ENCODE data around the gene STUM. TPM values are rescaled to one million over a fixed set of nuclear protein-coding genes. Genes with fewer than 3 reads are reported as not detected.
"Not testable (repeated sequence)": the region's sequence is repeated elsewhere in the genome, so short reads cannot be mapped to it uniquely, and the experiment has no call there.

STUM gene
- total RNA-seq, 1 donor from 2014 or later: 3.0 TPM

DNA sequence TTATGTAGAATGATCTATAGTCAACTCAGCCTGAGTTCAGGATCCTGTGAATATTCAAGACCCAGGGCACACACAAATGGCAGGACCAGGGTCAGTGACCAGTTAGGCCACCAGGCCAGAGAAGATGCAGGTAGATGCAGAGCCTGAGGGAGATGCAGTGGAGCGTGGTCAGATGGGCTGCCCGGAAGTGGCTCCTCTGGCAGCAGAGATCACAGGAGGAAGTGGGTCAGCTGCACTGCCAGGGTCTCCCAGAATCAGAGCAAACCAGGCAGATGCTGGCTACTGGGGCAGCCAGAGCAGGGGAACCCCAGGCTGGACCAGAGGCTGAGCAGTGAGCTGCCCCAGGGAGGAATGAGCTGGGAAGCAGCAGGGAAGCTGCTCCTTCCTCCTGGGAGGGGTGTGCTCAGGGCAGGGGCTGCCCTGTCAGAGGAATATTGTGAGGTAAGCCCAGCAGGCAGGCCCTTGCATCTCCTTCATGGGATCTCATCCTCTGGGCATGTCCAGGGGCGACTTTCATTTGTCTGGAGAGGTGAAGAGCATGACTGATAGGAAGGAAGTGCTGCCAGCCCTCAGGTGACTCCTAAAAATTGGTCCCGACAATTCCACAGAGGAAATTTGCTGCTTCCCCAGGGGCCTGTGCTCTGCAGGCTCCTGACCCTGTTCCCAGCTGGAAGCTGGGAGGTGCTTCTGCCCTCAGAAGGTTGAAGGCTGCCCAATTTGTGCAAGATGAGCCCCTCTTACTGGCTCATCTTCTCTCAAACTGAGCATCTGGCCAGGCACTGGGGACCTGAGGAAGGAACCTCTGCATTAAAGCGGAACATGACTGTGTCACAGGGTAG lies 49.3 kb downstream of the STUM start:
- intact Hi-C loops (cut with DNase I): no loop called here
- no peaks in the 10 kb centered on the region for H3K36me3 ChIP-seq

DNA sequence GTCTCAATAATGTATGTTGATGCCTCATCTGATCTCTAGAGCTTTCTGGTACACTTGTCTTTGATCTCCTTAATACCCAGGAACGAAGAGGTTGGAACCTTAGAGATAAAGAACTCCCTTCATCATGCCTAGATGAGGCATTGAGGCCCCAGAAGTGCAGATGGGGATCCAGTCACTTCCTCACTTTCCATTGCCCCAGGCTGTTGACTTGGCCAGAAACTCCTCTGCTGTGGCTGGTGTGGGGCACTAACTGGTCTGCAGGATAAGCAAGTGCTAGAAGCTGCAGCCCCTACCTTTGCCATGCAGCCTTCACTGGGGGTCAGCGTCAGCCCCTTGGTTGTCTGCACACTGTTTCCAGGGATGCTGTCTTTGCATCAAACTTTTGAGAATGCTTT lies 49.9 kb downstream of the STUM start:
- Histone ChIP-seq H3K36me3 (no peaks in the 10 kb centered on the region), H3K27ac (no peak overlapping the region), H3K27me3 (no peaks in the 10 kb centered on the region), H3K4me3 (no peak overlapping the region), H3K9me3 (no peaks in the 10 kb centered on the region), H3K4me1 (peaks cover 4 to 12% of the 10 kb centered on the region in 2 donors)
- no peak for TF ChIP-seq CTCF (IDR thresholded peaks at IDR 0.05)
- intact Hi-C loops (cut with DNase I): no loop called here
- DNase-seq (ENCODE audit: low spot score in 2 of 2): no peak

More for the DNA sequence above, 49.3 kb downstream of the STUM start:
- Histone ChIP-seq H3K9me3 (no peaks in the 10 kb centered on the region), H3K4me1 (peaks cover 4 to 7% of the 10 kb centered on the region in 2 donors), H3K4me3 (no peak overlapping the region), H3K27ac (no peak overlapping the region), H3K27me3 (no peaks in the 10 kb centered on the region)
- TF ChIP-seq CTCF (IDR thresholded peaks at IDR 0.05): no peak
- no peak for DNase-seq (ENCODE audit: low spot score in 2 of 2)

DNA sequence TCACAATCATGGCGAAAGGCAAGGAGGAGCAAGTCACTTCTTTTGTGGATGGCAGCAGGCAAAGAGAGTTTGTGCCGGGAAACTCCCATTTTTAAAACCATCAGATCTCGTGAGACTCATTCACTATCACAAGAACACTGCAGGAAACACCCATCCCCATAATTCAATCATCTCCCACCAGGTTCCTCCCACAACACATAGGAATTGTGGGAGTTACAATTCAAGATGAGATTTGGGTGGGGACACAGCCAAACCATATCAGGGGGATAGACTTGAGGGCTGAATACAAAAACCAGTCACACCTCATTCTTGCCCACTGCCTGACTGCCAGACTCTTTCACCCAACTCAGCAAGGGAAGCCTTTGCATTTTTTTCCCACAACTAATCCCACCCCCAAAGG lies 50.4 kb downstream of the STUM start:
- H3K4me3 ChIP-seq; DNase-seq (ENCODE audit: low spot score in 2 of 2); H3K27me3 ChIP-seq; H3K36me3 ChIP-seq; intact Hi-C loops (cut with DNase I); H3K9me3 ChIP-seq; H3K27ac ChIP-seq: not testable (repeated sequence)
- peaks cover 4 to 15% of the 10 kb centered on the region in 2 donors for H3K4me1 ChIP-seq

GRCh38 chr1:226599636-226600238 lies 51.2 kb downstream of the STUM start:
- TF ChIP-seq CTCF (IDR thresholded peaks at IDR 0.05): no peak
- Histone ChIP-seq H3K27ac (no peak overlapping the region), H3K36me3 (no peaks in the 10 kb centered on the region), H3K9me3 (no peaks in the 10 kb centered on the region), H3K4me1 (peaks cover 4 to 15% of the 10 kb centered on the region in 2 donors), H3K4me3 (no peak overlapping the region), H3K27me3 (no peaks in the 10 kb centered on the region)
- no peak for DNase-seq (ENCODE audit: low spot score in 2 of 2)
- intact Hi-C loops (cut with DNase I): loop anchor here (10.0 kb wide), 1 partner anchor 185 kb away; no protein-coding TSS in a partner anchor

DNA sequence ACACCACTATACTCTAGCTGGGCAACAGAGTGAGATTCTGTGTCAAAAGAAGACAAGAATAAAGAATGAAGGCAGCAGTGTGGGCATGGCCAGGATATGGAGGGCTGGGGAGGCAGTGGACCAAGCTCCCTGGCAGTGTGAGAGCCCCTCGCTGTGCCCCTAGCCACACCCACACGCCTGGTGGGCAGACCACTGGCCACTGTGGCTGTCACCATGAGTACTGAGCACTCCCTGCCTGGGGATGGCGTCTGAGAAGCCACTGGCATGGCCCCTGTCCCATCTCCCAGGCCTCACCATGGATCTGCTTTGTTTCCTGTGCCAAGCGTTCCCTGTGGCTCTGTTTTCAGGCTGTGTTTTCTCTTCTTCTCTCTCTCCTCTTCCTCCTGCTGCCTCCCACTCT lies 51.7 kb downstream of the STUM start:
- intact Hi-C loops (cut with DNase I): loop anchor here (10.0 kb wide), 1 partner anchor 185 kb away; no protein-coding TSS in a partner anchor
- H3K4me1 ChIP-seq: peaks cover 4 to 15% of the 10 kb centered on the region in 2 donors
- H3K4me3 ChIP-seq: no peak overlapping the region
- no peaks in the 10 kb centered on the region for H3K27me3 ChIP-seq
- no peaks in the 10 kb centered on the region for H3K36me3 ChIP-seq
- TF ChIP-seq CTCF (IDR thresholded peaks at IDR 0.05): no peak
- H3K9me3 ChIP-seq: no peaks in the 10 kb centered on the region
- no peak overlapping the region for H3K27ac ChIP-seq
- no peak for DNase-seq (ENCODE audit: low spot score in 2 of 2)

DNA sequence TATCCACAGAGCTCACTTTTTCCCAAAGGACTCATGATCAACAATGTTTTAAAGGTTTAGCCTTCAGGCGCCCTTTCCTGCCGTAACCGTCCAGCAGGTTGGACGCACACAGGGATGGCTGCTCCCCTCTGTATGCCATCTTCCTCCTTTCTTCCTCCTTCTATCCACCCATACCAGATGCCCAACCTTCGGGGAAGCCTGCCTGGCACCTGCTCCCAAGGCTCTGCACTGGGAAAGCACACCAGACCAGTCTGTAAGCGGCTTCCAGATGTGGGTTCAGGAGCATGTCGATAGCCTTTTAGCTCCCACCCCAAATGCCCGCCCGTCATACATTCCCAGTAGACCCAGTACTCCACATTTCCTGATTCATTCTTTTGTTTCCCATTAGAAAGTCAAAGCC lies 52.9 kb downstream of the STUM start:
- H3K4me3 ChIP-seq: no peak overlapping the region
- no peaks in the 10 kb centered on the region for H3K27me3 ChIP-seq
- intact Hi-C loops (cut with DNase I): loop anchor here (10.0 kb wide), 1 partner anchor 187 kb away; no protein-coding TSS in a partner anchor
- H3K9me3 ChIP-seq: no peaks in the 10 kb centered on the region
- H3K27ac ChIP-seq: no peak overlapping the region
- peaks cover 4 to 15% of the 10 kb centered on the region in 2 donors for H3K4me1 ChIP-seq
- H3K36me3 ChIP-seq: no peaks in the 10 kb centered on the region
- no peak for TF ChIP-seq CTCF (IDR thresholded peaks at IDR 0.05)
- no peak for DNase-seq (ENCODE audit: low spot score in 2 of 2)
